ENCODE measurements around the gene APBA1.

- no peak for TF ChIP-seq NFYB (IDR thresholded peaks at IDR 0.05; ENCODE audit: extremely low read depth, insufficient read length)
- no peak for TF ChIP-seq PBX2 (CRISPR knock-in tag; IDR thresholded peaks at IDR 0.05; ENCODE audit: low read depth)
- no peak for TF ChIP-seq PBX2 (tag; conservative IDR thresholded peaks at IDR 0.05; ENCODE audit: low read depth)
- TF ChIP-seq BRF2 (IDR thresholded peaks at IDR 0.05; ENCODE audit: borderline replicate concordance, insufficient read depth, insufficient read length): no peak
- no peak for TF ChIP-seq CTCF (IDR thresholded peaks at IDR 0.05 in 2 of 3, conservative IDR thresholded peaks at IDR 0.05 in 1 of 3; ENCODE audit: insufficient read depth in 2 of 3, low read depth in 1 of 3, low read length in 3 of 3)
- TF ChIP-seq SP1 (CRISPR knock-in tag; IDR thresholded peaks at IDR 0.05): no peak
Measured at GRCh38 chr9:69500896-69501295, 171.3 kb downstream of the APBA1 start.
